ENCODE data around the gene LOXL4.

The LOXL4 gene

GRCh38 chr10:98205351-98205750 lies 62.6 kb downstream of the LOXL4 start:
- DNase-seq (ENCODE audit: low read depth): no peak
- H3K4me3 ChIP-seq (ENCODE audit: low read length): no peak overlapping the region
- TF ChIP-seq, protein P1, sequence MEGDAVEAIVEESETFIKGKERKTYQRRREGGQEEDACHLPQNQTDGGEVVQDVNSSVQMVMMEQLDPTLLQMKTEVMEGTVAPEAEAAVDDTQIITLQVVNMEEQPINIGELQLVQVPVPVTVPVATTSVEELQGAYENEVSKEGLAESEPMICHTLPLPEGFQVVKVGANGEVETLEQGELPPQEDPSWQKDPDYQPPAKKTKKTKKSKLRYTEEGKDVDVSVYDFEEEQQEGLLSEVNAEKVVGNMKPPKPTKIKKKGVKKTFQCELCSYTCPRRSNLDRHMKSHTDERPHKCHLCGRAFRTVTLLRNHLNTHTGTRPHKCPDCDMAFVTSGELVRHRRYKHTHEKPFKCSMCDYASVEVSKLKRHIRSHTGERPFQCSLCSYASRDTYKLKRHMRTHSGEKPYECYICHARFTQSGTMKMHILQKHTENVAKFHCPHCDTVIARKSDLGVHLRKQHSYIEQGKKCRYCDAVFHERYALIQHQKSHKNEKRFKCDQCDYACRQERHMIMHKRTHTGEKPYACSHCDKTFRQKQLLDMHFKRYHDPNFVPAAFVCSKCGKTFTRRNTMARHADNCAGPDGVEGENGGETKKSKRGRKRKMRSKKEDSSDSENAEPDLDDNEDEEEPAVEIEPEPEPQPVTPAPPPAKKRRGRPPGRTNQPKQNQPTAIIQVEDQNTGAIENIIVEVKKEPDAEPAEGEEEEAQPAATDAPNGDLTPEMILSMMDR (conservative IDR thresholded peaks at IDR 0.05; ENCODE audit: low read length): no peak

DNA sequence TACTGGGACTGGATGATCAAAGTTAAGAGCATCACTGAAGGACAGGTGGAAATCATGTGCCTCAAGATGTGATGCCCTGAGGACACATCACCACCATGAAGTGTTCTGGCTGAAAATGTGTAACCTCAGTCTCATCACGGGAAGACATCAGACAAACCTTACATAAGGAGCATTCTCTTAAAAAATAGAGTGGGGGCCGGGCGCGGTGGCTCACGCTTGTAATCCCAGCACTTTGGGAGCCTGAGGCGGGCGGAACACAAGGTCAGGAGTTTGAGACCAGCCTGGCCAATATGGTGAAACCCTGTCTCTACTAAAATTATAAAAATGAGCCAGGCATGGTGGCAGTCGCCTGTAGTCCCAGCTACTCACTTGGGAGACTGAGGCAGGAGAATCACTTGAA lies 65.6 kb downstream of the LOXL4 start:
- DNase-seq (ENCODE audit: low read depth): no peak
- H3K4me3 ChIP-seq (ENCODE audit: low read length): no peak overlapping the region
- TF ChIP-seq, protein P1 (conservative IDR thresholded peaks at IDR 0.05; ENCODE audit: low read length): no peak

- TF ChIP-seq, protein P1 (conservative IDR thresholded peaks at IDR 0.05; ENCODE audit: low read length): no peak
- no peak overlapping the region for H3K4me3 ChIP-seq (ENCODE audit: low read length)
Observed at GRCh38 chr10:98201760-98202159, 66.2 kb downstream of the LOXL4 start.

More at GRCh38 chr10:98201760-98202159, 66.2 kb downstream of the LOXL4 start:
- DNase-seq (ENCODE audit: low read depth): no peak

All from AG10803 (cell line).